ENCODE data around the gene EP400.

- TF ChIP-seq CTCF (IDR thresholded peaks at IDR 0.05; ENCODE audit: low read length) (no peak), EZH2 (IDR thresholded peaks at IDR 0.05; ENCODE audit: borderline replicate concordance, low read length) (no peak)
Observed at GRCh38 chr12:131929581-131930456, 19.9 kb upstream of the EP400 start.
